ENCODE data around the gene CNTN1.

The CNTN1 gene

DNA sequence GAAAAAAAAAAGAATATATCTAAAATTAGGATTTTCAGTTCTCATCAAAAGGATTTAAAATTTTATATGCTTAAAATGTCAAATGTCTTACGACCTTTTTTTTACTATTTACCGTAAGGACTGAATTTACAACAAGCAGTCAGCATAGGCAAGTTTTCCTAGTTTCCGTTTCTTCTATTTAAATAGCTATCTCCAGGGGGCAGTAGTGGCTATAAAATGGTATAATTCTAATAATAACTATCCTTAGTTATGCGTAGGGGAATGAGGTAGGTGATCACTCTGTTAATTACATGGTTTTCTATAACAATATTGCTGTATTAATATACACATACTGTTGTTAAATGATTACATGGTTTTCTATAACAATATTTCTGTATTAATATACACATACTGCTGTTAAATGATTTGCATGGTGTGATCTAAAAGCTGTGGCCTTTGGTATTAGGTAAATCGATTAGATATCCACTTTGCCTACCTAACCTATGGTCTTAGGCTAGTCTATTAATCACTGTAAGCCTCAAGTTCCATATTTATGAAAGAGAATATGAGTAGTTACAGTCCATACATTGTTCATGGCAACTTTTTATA is 278.2 kb downstream of the CNTN1 start:
- no peaks in the 10 kb centered on the region for H3K4me1 ChIP-seq (ENCODE audit: control insufficient read depth in 5 of 5, insufficient read depth in 5 of 5, low read length in 5 of 5)
- H3K4me3 ChIP-seq (ENCODE audit: low read depth in 1 of 5, low read length in 5 of 5): no peak overlapping the region
- no peak overlapping the region for H3K27ac ChIP-seq (ENCODE audit: low read depth, low read length)
- no peaks in the 10 kb centered on the region for H3K27me3 ChIP-seq (ENCODE audit: control insufficient read depth in 5 of 5, insufficient read depth in 4 of 5, low read length in 5 of 5)
- H3K9ac ChIP-seq (ENCODE audit: low read length in 5 of 5): no peak overlapping the region
- no peaks in the 10 kb centered on the region for H3K9me3 ChIP-seq (ENCODE audit: control insufficient read depth in 5 of 5, low read length in 5 of 5)
- no peaks in the 10 kb centered on the region for H3K36me3 ChIP-seq (ENCODE audit: control insufficient read depth in 5 of 5, insufficient read depth in 5 of 5, low read length in 5 of 5)

DNA sequence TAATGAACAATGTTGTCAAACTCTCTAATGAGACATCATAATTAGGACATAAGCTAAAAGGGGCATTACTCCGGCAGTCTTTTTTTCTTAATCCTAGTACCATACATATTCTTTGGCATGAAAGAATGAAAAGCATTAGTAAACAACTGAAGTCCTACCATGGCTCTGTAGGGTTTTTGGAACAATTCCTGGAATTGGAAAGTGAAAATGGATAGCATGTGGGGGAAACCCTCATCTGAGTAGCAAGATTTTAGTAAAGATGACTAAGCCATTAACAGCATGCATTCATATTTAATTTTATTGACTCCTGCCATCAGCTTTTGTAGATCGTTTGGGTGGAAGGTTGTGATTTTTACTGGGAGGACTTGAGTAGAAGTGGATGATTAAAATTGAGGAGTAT is 279.7 kb downstream of the CNTN1 start:
- H3K9me3 ChIP-seq (ENCODE audit: control insufficient read depth in 5 of 5, low read length in 5 of 5): no peaks in the 10 kb centered on the region
- H3K27me3 ChIP-seq (ENCODE audit: control insufficient read depth in 5 of 5, insufficient read depth in 4 of 5, low read length in 5 of 5): no peaks in the 10 kb centered on the region
- H3K36me3 ChIP-seq (ENCODE audit: control insufficient read depth in 5 of 5, insufficient read depth in 5 of 5, low read length in 5 of 5): no peaks in the 10 kb centered on the region
- H3K9ac ChIP-seq (ENCODE audit: low read length in 5 of 5): no peak overlapping the region
- no peak overlapping the region for H3K27ac ChIP-seq (ENCODE audit: low read depth, low read length)
- no peaks in the 10 kb centered on the region for H3K4me1 ChIP-seq (ENCODE audit: control insufficient read depth in 5 of 5, insufficient read depth in 5 of 5, low read length in 5 of 5)
- no peak overlapping the region for H3K4me3 ChIP-seq (ENCODE audit: low read depth in 1 of 5, low read length in 5 of 5)

DNA sequence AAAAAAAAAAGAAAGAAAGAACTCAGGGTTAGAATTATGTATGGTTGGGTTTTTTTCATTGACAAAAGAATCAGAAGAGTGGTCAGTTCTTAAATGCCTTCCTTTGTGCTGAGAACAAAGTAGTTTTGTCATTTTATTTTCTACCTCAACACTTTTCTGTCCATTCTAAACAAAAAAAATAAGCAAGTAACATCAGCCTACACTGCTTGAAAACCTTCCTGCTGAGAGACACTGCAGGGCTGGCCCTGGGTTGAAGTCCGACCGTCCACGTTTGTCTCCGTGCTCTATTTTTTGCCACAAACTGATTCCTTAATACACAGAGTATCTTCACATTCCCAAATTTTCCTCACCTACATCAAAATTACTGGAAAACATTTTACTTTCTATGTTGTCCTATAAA is 284.3 kb downstream of the CNTN1 start:
- no peak overlapping the region for H3K27ac ChIP-seq (ENCODE audit: low read depth, low read length)
- no peak overlapping the region for H3K9ac ChIP-seq (ENCODE audit: low read length in 5 of 5)
- no peak overlapping the region for H3K4me3 ChIP-seq (ENCODE audit: low read depth in 1 of 5, low read length in 5 of 5)
- no peaks in the 10 kb centered on the region for H3K4me1 ChIP-seq (ENCODE audit: control insufficient read depth in 5 of 5, insufficient read depth in 5 of 5, low read length in 5 of 5)
- H3K36me3 ChIP-seq (ENCODE audit: control insufficient read depth in 5 of 5, insufficient read depth in 5 of 5, low read length in 5 of 5): no peaks in the 10 kb centered on the region
- H3K9me3 ChIP-seq (ENCODE audit: control insufficient read depth in 5 of 5, low read length in 5 of 5): no peaks in the 10 kb centered on the region
- no peaks in the 10 kb centered on the region for H3K27me3 ChIP-seq (ENCODE audit: control insufficient read depth in 5 of 5, insufficient read depth in 4 of 5, low read length in 5 of 5)

- H3K9ac ChIP-seq (ENCODE audit: low read length in 5 of 5): no peak overlapping the region
- H3K4me3 ChIP-seq (ENCODE audit: low read depth in 1 of 5, low read length in 5 of 5): no peak overlapping the region
- H3K4me1 ChIP-seq (ENCODE audit: control insufficient read depth in 5 of 5, insufficient read depth in 5 of 5, low read length in 5 of 5): no peaks in the 10 kb centered on the region
- no peaks in the 10 kb centered on the region for H3K27me3 ChIP-seq (ENCODE audit: control insufficient read depth in 5 of 5, insufficient read depth in 4 of 5, low read length in 5 of 5)
- no peaks in the 10 kb centered on the region for H3K36me3 ChIP-seq (ENCODE audit: control insufficient read depth in 5 of 5, insufficient read depth in 5 of 5, low read length in 5 of 5)
- H3K9me3 ChIP-seq (ENCODE audit: control insufficient read depth in 5 of 5, low read length in 5 of 5): no peaks in the 10 kb centered on the region
- H3K27ac ChIP-seq (ENCODE audit: low read depth, low read length): no peak overlapping the region
Measured at GRCh38 chr12:40980427-40980961, 288.3 kb downstream of the CNTN1 start.

DNA sequence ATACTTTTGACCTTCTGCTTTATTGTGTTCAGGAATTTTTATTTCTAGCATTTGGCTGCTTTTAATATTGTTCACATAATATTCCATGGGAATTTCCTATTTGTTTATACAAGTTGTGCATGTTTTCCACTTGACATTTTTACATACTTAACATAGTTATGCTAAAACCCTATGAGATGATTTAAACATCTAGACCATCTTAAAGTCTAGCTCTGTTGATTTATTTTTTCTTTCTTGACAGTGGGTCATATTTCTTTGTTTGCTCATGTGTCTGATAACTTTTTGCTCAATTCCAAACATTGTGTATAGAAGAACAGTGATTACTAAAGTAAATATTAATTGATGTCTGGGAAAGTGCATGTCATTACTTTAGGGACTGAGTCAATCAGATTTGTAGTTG is 293.8 kb downstream of the CNTN1 start:
- Histone ChIP-seq H3K9me3 (ENCODE audit: control insufficient read depth in 5 of 5, low read length in 5 of 5) (no peaks in the 10 kb centered on the region), H3K9ac (ENCODE audit: low read length in 5 of 5) (no peak overlapping the region), H3K27ac (ENCODE audit: low read depth, low read length) (no peak overlapping the region), H3K4me3 (ENCODE audit: low read depth in 1 of 5, low read length in 5 of 5) (no peak overlapping the region), H3K4me1 (ENCODE audit: control insufficient read depth in 5 of 5, insufficient read depth in 5 of 5, low read length in 5 of 5) (no peaks in the 10 kb centered on the region), H3K36me3 (ENCODE audit: control insufficient read depth in 5 of 5, insufficient read depth in 5 of 5, low read length in 5 of 5) (no peaks in the 10 kb centered on the region), H3K27me3 (ENCODE audit: control insufficient read depth in 5 of 5, insufficient read depth in 4 of 5, low read length in 5 of 5) (no peaks in the 10 kb centered on the region)

DNA sequence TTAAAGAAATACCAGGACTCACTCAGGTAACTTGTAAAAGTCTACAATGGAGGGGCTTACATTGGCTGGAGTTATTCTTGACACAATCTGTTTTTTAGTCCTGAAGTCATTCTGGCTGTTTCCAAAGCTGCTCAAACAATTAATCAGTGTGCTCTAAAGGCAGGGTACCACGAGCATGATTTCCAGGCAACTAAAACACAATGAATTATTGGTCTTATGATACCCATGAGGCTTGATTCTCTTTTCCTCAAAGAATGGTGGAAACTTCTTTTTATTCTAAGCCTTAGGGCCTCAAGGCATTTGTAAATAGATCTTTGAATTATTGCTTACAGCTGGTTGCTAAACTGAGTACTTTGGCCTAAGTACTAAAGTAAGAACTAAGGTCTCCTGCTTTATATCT is 296.1 kb downstream of the CNTN1 start:
- no peaks in the 10 kb centered on the region for H3K4me1 ChIP-seq (ENCODE audit: control insufficient read depth in 5 of 5, insufficient read depth in 5 of 5, low read length in 5 of 5)
- H3K9ac ChIP-seq (ENCODE audit: low read length in 5 of 5): no peak overlapping the region
- H3K9me3 ChIP-seq (ENCODE audit: control insufficient read depth in 5 of 5, low read length in 5 of 5): no peaks in the 10 kb centered on the region
- H3K36me3 ChIP-seq (ENCODE audit: control insufficient read depth in 5 of 5, insufficient read depth in 5 of 5, low read length in 5 of 5): no peaks in the 10 kb centered on the region
- H3K27ac ChIP-seq (ENCODE audit: low read depth, low read length): no peak overlapping the region
- H3K27me3 ChIP-seq (ENCODE audit: control insufficient read depth in 5 of 5, insufficient read depth in 4 of 5, low read length in 5 of 5): no peaks in the 10 kb centered on the region
- H3K4me3 ChIP-seq (ENCODE audit: low read depth in 1 of 5, low read length in 5 of 5): no peak overlapping the region

- Histone ChIP-seq H3K9me3 (ENCODE audit: control insufficient read depth in 5 of 5, low read length in 5 of 5) (no peaks in the 10 kb centered on the region), H3K9ac (ENCODE audit: low read length in 5 of 5) (no peak overlapping the region), H3K27ac (ENCODE audit: low read depth, low read length) (no peak overlapping the region), H3K4me1 (ENCODE audit: control insufficient read depth in 5 of 5, insufficient read depth in 5 of 5, low read length in 5 of 5) (no peaks in the 10 kb centered on the region), H3K4me3 (ENCODE audit: low read depth in 1 of 5, low read length in 5 of 5) (no peak overlapping the region), H3K27me3 (ENCODE audit: control insufficient read depth in 5 of 5, insufficient read depth in 4 of 5, low read length in 5 of 5) (no peaks in the 10 kb centered on the region), H3K36me3 (ENCODE audit: control insufficient read depth in 5 of 5, insufficient read depth in 5 of 5, low read length in 5 of 5) (no peaks in the 10 kb centered on the region)
Measured at GRCh38 chr12:40988824-40989223, 296.6 kb downstream of the CNTN1 start.

DNA sequence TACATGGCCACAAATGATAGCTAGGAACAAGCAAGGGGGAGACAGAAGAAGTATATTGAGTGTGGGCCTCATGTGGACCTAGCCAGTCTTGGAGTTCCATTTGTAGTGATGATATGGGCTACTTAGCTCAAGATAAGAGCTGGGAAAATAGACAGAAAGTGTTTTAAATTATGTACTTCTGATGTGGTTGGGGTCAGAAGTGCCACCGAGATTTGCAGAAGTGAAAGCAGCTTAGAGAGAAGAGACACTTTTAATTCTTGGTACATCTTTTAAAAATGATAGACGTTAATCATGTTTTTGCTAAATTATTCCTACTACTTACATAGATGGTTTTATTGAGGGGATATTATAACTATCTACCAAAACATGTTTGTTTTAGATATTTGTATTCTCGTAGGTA is 297.5 kb downstream of the CNTN1 start:
- Histone ChIP-seq H3K4me3 (ENCODE audit: low read depth in 1 of 5, low read length in 5 of 5) (no peak overlapping the region), H3K9me3 (ENCODE audit: control insufficient read depth in 5 of 5, low read length in 5 of 5) (no peaks in the 10 kb centered on the region), H3K4me1 (ENCODE audit: control insufficient read depth in 5 of 5, insufficient read depth in 5 of 5, low read length in 5 of 5) (no peaks in the 10 kb centered on the region), H3K27me3 (ENCODE audit: control insufficient read depth in 5 of 5, insufficient read depth in 4 of 5, low read length in 5 of 5) (no peaks in the 10 kb centered on the region), H3K27ac (ENCODE audit: low read depth, low read length) (no peak overlapping the region), H3K36me3 (ENCODE audit: control insufficient read depth in 5 of 5, insufficient read depth in 5 of 5, low read length in 5 of 5) (no peaks in the 10 kb centered on the region), H3K9ac (ENCODE audit: low read length in 5 of 5) (no peak overlapping the region)

GRCh38 chr12:40992158-40992557 is 299.9 kb downstream of the CNTN1 start:
- H3K4me1 ChIP-seq (ENCODE audit: control insufficient read depth in 5 of 5, insufficient read depth in 5 of 5, low read length in 5 of 5): no peaks in the 10 kb centered on the region
- H3K27me3 ChIP-seq (ENCODE audit: control insufficient read depth in 5 of 5, insufficient read depth in 4 of 5, low read length in 5 of 5): no peaks in the 10 kb centered on the region
- no peak overlapping the region for H3K4me3 ChIP-seq (ENCODE audit: low read depth in 1 of 5, low read length in 5 of 5)
- H3K9me3 ChIP-seq (ENCODE audit: control insufficient read depth in 5 of 5, low read length in 5 of 5): no peaks in the 10 kb centered on the region
- H3K36me3 ChIP-seq (ENCODE audit: control insufficient read depth in 5 of 5, insufficient read depth in 5 of 5, low read length in 5 of 5): no peaks in the 10 kb centered on the region
- no peak overlapping the region for H3K9ac ChIP-seq (ENCODE audit: low read length in 5 of 5)
- H3K27ac ChIP-seq (ENCODE audit: low read depth, low read length): no peak overlapping the region

- H3K4me1 ChIP-seq (ENCODE audit: control insufficient read depth in 5 of 5, insufficient read depth in 5 of 5, low read length in 5 of 5): no peaks in the 10 kb centered on the region
- no peaks in the 10 kb centered on the region for H3K27me3 ChIP-seq (ENCODE audit: control insufficient read depth in 5 of 5, insufficient read depth in 4 of 5, low read length in 5 of 5)
- no peak overlapping the region for H3K9ac ChIP-seq (ENCODE audit: low read length in 5 of 5)
- H3K36me3 ChIP-seq (ENCODE audit: control insufficient read depth in 5 of 5, insufficient read depth in 5 of 5, low read length in 5 of 5): no peaks in the 10 kb centered on the region
- H3K4me3 ChIP-seq (ENCODE audit: low read depth in 1 of 5, low read length in 5 of 5): no peak overlapping the region
- no peak overlapping the region for H3K27ac ChIP-seq (ENCODE audit: low read depth, low read length)
- no peaks in the 10 kb centered on the region for H3K9me3 ChIP-seq (ENCODE audit: control insufficient read depth in 5 of 5, low read length in 5 of 5)
Measured at GRCh38 chr12:40992674-40993073, 300.4 kb downstream of the CNTN1 start.

DNA sequence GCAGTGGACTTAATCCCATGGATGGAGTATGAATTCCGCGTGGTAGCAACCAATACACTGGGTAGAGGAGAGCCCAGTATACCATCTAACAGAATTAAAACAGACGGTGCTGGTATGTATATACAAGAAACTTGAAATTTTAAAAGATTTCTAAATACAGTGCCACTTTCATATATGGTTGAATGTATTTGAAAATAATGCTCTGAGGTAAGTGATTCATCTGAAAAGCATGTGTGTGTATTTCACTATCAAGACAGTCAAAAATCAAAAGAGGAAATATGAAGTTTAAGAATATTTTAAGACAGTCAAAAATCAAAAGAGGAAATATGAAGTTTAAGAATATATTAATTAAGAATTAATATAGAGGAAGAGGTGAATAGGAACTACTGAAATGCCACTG is 300.9 kb downstream of the CNTN1 start:
- H3K9ac ChIP-seq (ENCODE audit: low read length in 5 of 5): no peak overlapping the region
- no peaks in the 10 kb centered on the region for H3K9me3 ChIP-seq (ENCODE audit: control insufficient read depth in 5 of 5, low read length in 5 of 5)
- no peaks in the 10 kb centered on the region for H3K27me3 ChIP-seq (ENCODE audit: control insufficient read depth in 5 of 5, insufficient read depth in 4 of 5, low read length in 5 of 5)
- no peak overlapping the region for H3K4me3 ChIP-seq (ENCODE audit: low read depth in 1 of 5, low read length in 5 of 5)
- no peaks in the 10 kb centered on the region for H3K4me1 ChIP-seq (ENCODE audit: control insufficient read depth in 5 of 5, insufficient read depth in 5 of 5, low read length in 5 of 5)
- no peak overlapping the region for H3K27ac ChIP-seq (ENCODE audit: low read depth, low read length)
- H3K36me3 ChIP-seq (ENCODE audit: control insufficient read depth in 5 of 5, insufficient read depth in 5 of 5, low read length in 5 of 5): no peaks in the 10 kb centered on the region
